ENCODE results near the gene SPATA33.

SPATA33 gene

GRCh38 chr16:89618109-89618998 lies 39.3 kb upstream of the SPATA33 start:
- H3K4me1 ChIP-seq (ENCODE audit: control insufficient read depth in 1 of 2, insufficient read depth in 1 of 2, low read depth in 1 of 2, low read length in 1 of 2) = no peaks in the 10 kb centered on the region
- H3K9me3 ChIP-seq = no peaks in the 10 kb centered on the region
- H3K36me3 ChIP-seq = no peaks in the 10 kb centered on the region
- H3K4me3 ChIP-seq (ENCODE audit: low read depth in 1 of 2, low read length in 1 of 2) = no peak overlapping the region
- no peak overlapping the region for H3K27ac ChIP-seq
- TF ChIP-seq, protein P1, sequence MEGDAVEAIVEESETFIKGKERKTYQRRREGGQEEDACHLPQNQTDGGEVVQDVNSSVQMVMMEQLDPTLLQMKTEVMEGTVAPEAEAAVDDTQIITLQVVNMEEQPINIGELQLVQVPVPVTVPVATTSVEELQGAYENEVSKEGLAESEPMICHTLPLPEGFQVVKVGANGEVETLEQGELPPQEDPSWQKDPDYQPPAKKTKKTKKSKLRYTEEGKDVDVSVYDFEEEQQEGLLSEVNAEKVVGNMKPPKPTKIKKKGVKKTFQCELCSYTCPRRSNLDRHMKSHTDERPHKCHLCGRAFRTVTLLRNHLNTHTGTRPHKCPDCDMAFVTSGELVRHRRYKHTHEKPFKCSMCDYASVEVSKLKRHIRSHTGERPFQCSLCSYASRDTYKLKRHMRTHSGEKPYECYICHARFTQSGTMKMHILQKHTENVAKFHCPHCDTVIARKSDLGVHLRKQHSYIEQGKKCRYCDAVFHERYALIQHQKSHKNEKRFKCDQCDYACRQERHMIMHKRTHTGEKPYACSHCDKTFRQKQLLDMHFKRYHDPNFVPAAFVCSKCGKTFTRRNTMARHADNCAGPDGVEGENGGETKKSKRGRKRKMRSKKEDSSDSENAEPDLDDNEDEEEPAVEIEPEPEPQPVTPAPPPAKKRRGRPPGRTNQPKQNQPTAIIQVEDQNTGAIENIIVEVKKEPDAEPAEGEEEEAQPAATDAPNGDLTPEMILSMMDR (IDR thresholded peaks at IDR 0.05) = no peak
- H3K27me3 ChIP-seq = peaks cover 20% of the 10 kb centered on the region

DNA sequence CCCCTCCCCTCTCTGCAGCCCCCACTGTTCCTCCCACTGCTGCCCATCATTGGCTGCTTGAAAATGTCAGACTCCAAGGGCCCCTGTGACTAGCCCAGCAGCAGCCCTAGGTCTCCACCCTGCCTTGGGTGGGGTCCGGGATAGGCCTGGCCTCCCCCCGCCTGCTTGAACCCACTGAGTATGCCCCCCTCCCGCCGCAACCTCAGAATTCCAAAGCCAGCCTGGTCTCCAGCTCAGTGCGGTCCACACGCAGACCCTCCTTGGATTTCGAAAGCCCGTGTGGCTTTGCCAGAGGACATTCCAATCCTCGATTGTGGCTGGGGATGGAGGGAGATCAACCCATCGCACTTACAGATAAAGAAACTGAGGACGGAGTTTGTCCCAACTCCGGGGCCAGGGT lies 37.8 kb upstream of the SPATA33 start:
- Histone ChIP-seq H3K4me1 (ENCODE audit: control insufficient read depth in 1 of 2, insufficient read depth in 1 of 2, low read depth in 1 of 2, low read length in 1 of 2) (no peaks in the 10 kb centered on the region), H3K36me3 (no peaks in the 10 kb centered on the region), H3K4me3 (ENCODE audit: low read depth in 1 of 2, low read length in 1 of 2) (no peak overlapping the region), H3K9me3 (no peaks in the 10 kb centered on the region), H3K27me3 (peaks cover 35% of the 10 kb centered on the region), H3K27ac (no peak overlapping the region)
- TF ChIP-seq, protein P1 (IDR thresholded peaks at IDR 0.05) = no peak

- Histone ChIP-seq H3K4me3 (ENCODE audit: low read depth in 1 of 2, low read length in 1 of 2) (no peak overlapping the region), H3K9me3 (no peaks in the 10 kb centered on the region), H3K27ac (no peak overlapping the region), H3K4me1 (ENCODE audit: control insufficient read depth in 1 of 2, insufficient read depth in 1 of 2, low read depth in 1 of 2, low read length in 1 of 2) (no peaks in the 10 kb centered on the region), H3K27me3 (peaks cover 40% of the 10 kb centered on the region), H3K36me3 (no peaks in the 10 kb centered on the region)
- TF ChIP-seq, protein P1 (IDR thresholded peaks at IDR 0.05) = no peak
Observed at GRCh38 chr16:89620406-89620841, 37.2 kb upstream of the SPATA33 start.

- Histone ChIP-seq H3K27ac (no peak overlapping the region), H3K36me3 (no peaks in the 10 kb centered on the region), H3K9me3 (no peaks in the 10 kb centered on the region), H3K4me3 (ENCODE audit: low read depth in 1 of 2, low read length in 1 of 2) (no peak overlapping the region), H3K27me3 (peaks cover 48% of the 10 kb centered on the region), H3K4me1 (ENCODE audit: control insufficient read depth in 1 of 2, insufficient read depth in 1 of 2, low read depth in 1 of 2, low read length in 1 of 2) (no peaks in the 10 kb centered on the region)
- TF ChIP-seq, protein P1 (IDR thresholded peaks at IDR 0.05) = no peak
Observed at GRCh38 chr16:89621136-89621697, 36.4 kb upstream of the SPATA33 start.

DNA sequence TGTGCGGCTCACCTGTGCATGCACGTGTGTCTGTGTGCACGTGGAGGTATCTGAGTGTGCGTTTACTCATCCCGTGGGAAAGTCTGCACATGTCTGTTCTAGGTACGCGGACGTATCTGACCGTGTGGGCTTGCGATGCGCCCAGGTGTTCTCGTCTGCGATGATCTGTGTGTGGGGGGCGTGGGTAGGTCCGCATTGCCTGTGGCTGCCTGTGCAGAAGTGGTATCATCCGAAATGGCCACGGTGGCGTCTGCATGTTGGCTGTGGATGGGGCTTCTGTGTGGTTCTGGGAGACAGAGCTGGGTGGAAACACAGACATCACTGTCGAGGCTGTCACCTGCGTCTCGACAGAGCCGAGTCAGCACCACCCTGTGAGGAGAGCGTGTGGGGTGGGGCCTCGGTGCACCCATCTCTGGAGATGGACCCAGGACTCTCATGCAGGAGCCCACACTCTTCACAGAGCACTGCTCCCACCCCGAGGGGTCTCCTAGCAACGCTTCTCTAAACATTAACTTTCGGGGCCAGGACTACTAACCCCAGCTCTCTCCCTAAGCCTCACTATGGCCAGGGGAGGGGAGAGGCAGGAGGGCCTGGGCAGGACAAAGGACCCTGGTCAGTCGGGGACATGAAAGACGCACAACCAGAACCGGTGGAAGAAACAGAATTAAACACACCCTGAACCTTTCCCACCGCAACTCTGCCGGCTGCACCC lies 35.8 kb upstream of the SPATA33 start:
- Histone ChIP-seq H3K4me3 (ENCODE audit: low read depth in 1 of 2, low read length in 1 of 2) (no peak overlapping the region), H3K27ac (no peak overlapping the region), H3K4me1 (ENCODE audit: control insufficient read depth in 1 of 2, insufficient read depth in 1 of 2, low read depth in 1 of 2, low read length in 1 of 2) (no peaks in the 10 kb centered on the region), H3K36me3 (no peaks in the 10 kb centered on the region), H3K9me3 (no peaks in the 10 kb centered on the region), H3K27me3 (peaks cover 48% of the 10 kb centered on the region)
- TF ChIP-seq, protein P1 (IDR thresholded peaks at IDR 0.05) = no peak
